Epithelial cell of esophagus (primary cell): Measurements from ENCODE around the gene HDAC4.

ENCODE experiments used
- DNase-seq: peaks from one replicate; pipeline ENCODE4 v3.0.0; 2010; ENCODE audit warnings: low read depth
- H3K4me3 ChIP-seq: 2 replicates; pipeline ENCODE4 v1.5.1; 2011; ENCODE audit warnings: mild to moderate bottlenecking, low read length, control low read depth
- TF ChIP-seq, protein P1 (sequence below): IDR thresholded peaks from 2 replicates; pipeline ENCODE4 v1.5.1; 2011; ENCODE audit warnings: low read depth, mild to moderate bottlenecking, low read length, control low read depth, inconsistent platforms; ENCODE audit not compliant: insufficient read depth; ENCODE audit errors: missing control alignments

Gene HDAC4

DNA sequence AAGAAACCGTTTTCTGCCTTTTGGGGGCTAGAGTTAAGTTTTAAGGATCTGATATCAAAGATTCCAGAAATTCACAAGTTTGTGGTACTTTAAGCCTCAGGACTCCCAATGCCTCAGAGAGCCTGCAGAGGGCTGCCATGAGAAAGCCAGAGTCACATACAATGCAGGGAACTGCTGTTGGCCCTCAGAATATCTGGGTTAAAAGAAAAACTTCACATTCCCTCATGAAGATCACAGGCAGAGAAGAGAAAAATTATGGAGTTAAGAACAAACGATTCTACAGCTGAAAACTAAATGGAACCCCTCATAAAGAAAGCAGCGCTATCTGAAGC lies 39.5 kb downstream of the HDAC4 start:
- TF ChIP-seq, protein P1, sequence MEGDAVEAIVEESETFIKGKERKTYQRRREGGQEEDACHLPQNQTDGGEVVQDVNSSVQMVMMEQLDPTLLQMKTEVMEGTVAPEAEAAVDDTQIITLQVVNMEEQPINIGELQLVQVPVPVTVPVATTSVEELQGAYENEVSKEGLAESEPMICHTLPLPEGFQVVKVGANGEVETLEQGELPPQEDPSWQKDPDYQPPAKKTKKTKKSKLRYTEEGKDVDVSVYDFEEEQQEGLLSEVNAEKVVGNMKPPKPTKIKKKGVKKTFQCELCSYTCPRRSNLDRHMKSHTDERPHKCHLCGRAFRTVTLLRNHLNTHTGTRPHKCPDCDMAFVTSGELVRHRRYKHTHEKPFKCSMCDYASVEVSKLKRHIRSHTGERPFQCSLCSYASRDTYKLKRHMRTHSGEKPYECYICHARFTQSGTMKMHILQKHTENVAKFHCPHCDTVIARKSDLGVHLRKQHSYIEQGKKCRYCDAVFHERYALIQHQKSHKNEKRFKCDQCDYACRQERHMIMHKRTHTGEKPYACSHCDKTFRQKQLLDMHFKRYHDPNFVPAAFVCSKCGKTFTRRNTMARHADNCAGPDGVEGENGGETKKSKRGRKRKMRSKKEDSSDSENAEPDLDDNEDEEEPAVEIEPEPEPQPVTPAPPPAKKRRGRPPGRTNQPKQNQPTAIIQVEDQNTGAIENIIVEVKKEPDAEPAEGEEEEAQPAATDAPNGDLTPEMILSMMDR = peak; percentile 36
- H3K4me3 ChIP-seq = no peak overlapping the region
- DNase-seq = no peak

DNA sequence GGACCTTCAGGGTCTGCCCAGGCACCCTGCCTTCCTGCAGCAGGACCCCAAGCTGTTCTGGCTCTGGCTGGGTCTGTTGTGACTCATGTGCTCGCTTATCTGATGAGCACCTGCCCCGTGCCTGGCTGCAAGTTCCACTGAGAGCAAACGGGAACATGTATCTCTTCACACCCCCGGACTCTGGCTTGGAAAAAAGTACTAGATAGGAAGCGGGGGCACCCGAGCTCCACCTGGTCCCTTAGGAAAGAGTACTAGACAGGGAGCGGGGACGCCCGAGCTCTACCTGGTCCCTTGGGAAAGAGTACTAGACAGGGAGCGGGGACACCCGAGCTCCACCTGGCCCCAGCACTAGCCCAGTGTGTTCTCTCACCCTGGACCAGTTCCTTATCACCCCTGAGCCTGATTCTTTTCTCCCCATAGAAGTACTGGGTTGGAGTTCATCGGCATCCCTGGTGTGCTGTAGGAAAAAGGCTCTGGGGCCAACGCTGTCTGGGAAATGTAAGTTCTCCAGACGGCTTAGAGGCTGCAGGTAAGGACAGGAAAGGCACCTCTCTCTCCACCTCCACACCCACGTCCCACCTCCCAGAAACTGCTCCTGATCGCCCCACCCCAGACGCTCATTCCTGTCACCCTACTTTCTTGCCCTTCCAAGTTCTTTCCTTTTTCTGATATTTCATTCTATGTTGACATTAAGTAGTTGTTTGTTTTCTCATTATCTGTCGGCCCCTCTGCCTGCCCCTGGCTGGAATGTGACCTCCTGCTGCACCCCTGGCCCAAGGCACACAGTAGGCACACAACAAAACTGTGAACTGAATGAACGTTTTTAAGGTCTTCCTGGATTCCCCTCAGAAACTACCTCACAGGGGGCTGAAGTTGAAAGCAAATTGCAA lies 40.2 kb downstream of the HDAC4 start:
- no peak for DNase-seq
- H3K4me3 ChIP-seq = no peak overlapping the region
- TF ChIP-seq, protein P1 = no peak

DNA sequence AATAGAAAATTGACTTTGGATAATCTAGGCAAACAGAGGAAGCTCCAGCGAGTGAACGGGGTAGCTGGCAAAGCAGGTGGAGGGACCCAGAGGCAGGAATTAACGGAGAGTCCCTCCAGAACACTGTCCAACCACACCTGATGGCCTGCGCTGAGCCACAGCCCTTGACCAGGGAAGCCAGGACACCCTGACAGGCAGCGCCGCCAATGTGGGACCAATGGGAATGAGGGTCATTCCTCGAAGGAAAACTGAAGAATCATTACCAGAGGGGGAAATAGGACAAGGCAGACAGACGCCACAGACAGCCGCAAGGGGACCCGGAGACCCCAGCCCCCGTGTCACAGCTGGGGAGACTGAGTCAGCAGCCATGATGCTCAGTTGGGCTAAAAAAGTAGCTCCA lies 40.8 kb downstream of the HDAC4 start:
- TF ChIP-seq, protein P1 = no peak
- no peak overlapping the region for H3K4me3 ChIP-seq
- DNase-seq = no peak

DNA sequence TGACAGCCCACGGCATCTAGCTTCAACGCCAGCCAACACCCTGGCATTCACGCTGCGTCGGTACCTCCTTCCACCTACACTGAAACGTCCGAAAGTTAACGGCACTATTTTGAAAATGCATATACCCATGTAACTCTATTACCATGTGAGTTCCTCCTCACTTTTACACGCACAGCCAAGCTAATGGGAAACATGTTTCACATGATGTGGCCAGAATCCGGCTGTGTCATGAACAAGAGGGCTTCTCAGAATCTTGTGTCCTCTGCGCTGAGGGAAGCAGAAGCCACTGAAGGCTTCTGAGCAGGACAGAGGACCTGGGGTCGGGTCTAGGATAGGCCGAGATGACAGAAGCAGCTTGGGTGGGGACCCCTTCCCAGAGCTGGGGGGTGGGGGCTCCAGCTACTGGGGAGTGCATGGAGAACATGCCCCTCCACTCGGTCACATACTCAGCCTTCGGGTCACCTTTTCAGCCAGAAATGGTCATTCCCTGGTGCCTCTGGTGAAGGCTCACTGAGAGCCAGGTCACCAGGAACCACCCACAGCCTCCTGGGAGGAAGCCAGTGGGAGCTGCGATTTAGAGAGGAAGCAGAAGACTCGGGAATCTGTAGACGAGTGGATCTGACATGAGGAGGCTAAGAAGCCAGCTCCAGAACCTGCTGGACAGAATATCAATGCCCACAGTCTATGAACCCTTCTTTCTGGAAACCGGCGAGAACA lies 41.5 kb downstream of the HDAC4 start:
- TF ChIP-seq, protein P1 = no peak
- no peak for DNase-seq
- H3K4me3 ChIP-seq = no peak overlapping the region

DNA sequence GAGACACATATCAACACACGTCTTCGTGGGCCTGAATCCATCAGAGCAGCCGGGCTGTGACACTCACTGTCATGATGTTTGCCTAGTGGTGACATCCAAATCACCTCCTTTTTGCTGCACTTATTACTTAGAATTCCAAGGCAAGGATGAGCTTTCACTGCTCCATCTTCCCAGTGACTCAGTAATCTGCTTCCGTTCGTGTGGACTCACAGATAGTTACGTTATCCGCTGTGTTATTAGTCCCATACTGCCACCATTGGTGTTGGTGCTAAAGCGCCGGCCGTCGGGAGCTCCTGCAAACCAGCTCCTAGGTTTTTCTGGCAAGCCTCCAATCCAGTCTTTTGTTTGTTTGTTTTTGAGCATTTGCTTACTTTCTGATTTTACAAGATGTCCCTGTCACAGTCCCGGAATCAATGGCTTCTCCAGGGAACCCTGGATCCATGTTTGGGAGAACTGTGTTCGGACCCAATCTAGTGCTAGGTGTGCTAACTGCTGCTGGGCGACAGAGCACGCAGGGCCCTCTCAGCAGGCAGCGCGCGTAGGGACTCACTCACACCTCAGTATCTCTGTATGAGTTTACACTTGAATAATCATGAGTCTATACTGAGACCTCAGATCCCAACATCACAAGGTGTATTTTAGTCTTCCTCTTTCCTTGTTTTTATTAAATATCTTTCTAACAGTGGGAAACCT lies 42.6 kb downstream of the HDAC4 start:
- H3K4me3 ChIP-seq = no peak overlapping the region
- TF ChIP-seq, protein P1 = no peak
- no peak for DNase-seq

DNA sequence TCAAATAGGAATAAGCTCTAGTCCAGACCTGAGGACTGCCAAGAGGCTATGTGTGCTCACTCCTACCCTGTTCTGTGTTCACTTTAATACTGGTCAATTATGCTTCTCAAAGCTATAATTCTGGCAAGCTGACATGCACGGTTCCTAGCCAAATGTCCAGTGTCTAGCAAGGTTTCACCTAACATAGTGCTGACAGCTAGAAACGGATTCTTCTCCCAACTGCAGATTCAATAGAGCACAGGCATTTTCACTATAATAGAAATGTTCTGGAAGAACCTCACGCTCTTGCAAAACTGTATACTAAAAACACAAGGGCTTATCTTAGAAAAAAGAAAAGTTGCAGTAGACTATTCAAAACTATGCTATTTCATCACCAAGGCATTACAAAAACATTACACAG lies 45.1 kb downstream of the HDAC4 start:
- TF ChIP-seq, protein P1 = no peak
- no peak for DNase-seq
- no peak overlapping the region for H3K4me3 ChIP-seq
